Measurements from ENCODE around the gene SLC9A3.

SLC9A3 gene

GRCh38 chr5:430214-430925 lies 93.9 kb downstream of the SLC9A3 start:
- DNase-seq: no peak

DNA sequence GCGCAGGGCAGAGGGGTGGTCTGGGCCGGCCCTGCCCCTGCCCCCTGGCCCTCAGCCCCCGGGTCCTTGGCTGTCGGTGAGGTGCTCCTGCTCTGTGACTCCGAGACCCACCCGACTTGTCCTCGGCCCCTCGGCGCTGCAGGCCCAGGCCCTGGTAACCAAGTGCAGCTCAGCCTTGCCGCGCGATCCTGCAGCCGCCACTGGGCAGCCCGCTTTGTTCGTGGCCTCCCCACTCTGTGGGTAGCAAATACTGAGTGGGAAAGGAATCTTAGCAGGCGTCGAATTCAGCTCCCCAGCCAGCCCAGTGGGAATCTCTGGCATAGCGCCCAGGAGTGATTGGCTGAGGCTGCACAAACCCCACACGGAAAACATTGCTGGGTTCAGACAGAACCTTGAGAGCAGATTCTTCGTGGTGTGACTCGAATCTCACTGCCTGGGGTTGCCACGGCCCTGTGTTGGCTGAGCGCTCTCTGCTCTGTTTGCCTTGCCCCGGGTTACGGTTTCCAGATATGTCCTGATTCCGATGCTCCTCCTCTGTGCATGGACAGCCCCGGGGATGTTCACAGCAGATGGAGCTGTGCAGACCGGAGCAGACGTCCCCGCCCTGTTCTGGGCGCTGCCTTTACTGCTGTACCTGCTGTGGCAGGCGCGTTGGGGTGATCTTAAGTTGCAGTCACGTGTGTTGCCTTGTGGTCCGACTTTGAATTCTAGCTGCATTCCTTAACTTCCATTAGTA lies 94.6 kb downstream of the SLC9A3 start:
- DNase-seq: no peak

DNA sequence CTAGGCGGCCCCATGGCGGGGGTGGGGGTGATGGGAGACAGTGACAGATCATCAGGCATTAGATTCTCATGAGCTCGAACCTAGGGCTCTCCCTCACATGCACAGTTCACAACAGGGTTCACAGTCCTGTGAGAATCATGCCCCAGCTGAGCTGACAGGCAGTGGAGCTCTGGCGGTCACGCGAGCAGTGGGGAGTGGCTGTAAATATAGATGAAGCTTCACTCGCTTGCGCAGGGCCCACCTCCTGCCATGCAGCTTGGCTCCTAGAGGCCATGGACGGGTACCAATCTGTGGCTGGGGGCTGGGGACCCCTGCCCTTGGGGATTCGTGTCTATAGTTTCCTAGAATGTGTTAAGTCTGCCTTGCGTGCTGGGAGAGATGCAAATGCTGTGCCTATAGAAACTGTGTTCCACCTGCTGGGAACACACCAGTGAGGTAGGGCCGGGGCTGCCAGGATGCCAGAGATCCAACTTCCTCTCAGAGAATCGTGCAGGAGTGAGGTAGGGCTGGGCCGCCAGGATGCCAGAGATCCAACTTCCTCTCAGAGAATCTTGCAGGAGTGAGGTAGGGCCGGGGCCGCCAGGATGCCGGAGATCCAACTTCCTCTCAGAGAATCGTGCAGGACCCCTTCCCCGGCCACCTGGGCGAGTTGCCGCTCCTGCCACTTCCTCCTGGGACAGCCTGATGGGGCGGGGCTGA lies 95.3 kb downstream of the SLC9A3 start:
- DNase-seq: no peak

DNA sequence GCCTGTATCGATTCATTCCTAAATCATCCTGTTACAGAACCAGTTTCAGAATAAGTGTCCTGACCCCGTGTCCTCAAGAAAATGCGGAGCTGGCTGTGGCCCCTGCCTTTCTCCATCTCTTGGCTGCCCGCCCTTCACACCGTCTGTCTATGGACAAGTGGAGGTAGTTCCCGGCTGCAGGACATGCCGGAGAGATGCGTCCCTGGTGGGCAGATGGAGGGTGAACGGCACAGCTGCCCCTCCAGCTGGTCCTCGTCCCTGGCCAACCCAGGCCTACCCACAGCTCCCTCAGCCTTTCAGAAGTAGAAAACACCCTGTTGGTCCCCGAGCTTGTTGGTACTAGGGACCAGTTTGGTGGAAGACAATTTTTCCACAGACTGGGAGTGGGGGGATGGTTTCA lies 96.0 kb downstream of the SLC9A3 start:
- no peak for DNase-seq

- no peak for DNase-seq
Observed at GRCh38 chr5:427415-428087, 96.7 kb downstream of the SLC9A3 start.

DNA sequence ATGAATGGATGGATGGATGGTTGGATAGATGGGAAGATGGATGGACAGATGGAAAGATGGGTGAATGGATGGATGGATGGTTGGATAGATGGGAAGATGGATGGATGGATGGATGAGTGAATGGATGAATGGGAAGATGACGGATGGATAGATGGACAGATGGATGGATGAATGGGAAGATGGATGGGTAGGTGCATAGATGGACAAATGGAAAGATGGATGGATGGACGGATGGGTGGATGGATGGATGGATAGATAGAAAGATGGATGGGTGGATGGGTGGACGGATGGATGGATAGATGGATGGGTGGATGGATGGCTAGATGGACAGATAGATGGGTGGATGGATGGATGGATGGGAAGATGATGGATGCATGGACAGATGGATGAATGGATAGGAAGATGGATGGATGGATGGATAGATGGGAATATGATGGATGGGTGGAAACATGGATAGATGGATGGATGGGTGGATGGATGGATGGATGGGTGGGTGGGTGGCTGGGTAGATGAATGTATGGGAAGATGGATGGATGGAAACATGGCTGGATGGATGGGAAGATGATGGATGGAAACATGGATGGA lies 97.8 kb downstream of the SLC9A3 start:
- DNase-seq: no peak

GRCh38 chr5:425714-426113 lies 98.5 kb downstream of the SLC9A3 start:
- no peak for DNase-seq

- DNase-seq: no peak
Observed at GRCh38 chr5:424301-425110, 99.7 kb downstream of the SLC9A3 start.

GRCh38 chr5:423626-424261 lies 100.5 kb downstream of the SLC9A3 start:
- DNase-seq: no peak

DNA sequence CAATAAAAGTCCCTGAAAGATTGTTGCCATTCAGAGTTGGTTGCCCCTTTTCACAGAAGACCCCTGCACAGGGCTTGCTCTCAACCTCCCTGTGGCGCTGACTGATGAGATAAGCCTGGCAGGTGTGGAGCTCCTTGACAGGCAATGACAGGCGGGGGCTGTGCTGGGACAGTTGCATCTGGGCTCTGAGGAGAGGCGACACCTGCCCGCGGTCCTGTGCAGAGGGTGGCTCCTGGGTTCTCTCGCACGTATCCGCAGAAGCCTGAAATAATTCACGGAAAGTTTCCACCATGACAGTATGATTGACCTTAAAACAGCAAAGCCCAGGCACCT lies 101.0 kb downstream of the SLC9A3 start:
- no peak for DNase-seq

DNA sequence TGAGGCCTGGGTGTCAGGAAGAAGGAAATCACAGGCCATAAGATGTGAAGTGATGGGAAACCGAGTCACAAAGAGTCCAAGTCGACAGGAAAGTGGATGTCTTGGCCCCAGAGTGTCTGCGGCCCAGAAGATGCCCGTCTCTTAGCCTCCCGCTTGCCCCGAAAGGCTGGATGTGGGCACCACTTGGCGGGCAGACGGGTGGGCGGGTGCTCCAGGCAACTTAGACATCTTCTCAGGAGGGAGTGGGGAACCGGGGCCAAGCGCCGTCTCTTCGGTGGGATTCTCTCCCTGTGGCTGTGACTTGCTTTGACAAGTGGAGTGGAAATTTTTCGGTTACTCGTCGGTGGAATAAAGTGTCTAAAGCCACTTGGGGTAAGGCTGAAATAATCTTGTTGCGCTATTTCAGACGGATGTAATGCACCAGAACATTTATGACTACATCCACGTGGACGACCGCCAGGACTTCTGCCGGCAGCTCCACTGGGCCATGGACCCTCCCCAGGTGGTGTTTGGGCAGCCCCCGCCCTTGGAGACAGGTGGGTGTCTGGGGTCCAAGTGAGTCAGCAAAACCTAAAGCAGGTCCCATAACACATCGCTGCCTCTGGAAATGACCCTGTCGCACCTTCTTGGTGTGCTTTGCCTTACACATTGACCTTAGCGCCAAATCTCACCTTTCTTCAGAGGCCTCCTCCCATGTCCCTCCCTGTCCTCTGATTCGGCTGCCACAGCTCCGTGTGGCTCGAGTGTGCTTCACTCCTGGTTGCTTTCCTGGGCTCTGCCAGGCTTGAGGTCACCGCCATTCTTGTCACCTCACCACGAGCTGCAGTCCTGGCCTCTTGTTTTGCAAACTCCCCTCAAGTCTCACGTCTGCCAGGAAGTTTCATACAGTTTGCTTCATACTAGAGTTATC lies 101.7 kb downstream of the SLC9A3 start:
- no peak for DNase-seq

DNA sequence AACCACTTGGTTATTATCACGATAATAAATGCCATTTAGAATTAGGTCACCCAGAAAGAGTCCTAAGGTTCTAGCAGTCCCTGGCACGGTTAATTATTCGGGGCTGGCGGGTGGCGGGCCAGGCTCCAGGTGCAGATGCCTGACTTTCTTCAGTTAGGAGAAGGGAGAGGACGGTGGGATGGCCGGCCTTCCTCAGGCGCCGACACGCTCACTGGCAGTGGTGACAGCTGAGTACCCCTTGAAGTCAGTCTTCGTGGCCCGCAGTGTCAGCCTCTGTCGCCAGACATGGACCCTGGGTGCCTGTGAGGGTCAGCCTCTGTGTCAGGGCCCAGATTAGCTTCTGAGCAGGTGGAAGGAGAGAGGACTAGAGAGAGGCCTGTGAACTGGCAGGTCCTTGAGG lies 102.3 kb downstream of the SLC9A3 start:
- no peak for DNase-seq

- no peak for DNase-seq
Observed at GRCh38 chr5:421287-421880, 102.9 kb downstream of the SLC9A3 start.

DNA sequence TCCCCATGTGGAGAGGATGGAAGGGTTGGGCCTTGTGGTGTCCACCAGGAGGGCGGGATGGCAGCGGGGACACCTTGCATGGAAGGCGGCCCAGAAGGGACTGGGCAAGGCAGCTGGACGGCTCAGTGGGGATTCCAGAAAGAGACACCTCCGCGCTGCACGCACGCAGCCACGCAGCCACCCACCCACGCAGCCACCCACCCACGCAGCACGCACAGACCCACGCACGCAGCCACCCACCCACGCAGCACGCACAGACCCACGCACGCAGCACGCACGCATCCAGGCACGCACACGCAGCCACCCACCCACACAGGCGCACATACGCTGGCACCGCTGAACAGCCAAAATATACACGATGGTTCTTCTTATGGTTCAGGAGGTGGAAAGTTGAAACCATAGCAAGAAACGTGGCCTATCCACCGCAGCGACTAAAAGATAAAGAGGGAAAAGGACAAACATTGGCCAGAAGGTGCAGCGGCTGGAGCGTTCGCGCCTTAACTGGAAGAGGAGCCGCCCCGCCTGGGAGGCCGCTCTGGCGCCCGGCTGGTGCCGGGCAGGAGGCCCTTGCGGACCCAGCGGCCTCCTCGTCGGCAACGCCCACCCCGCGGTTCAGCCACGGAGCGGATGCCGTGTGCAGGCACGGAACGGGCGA lies 103.5 kb downstream of the SLC9A3 start:
- no peak for DNase-seq

All from right kidney (tissue), 1 donor.